ENCODE measurements around the gene FAAH. TPM values are rescaled to one million over a fixed set of nuclear protein-coding genes. Genes with fewer than 3 reads are reported as not detected.
A peak's percentile ranks its signal among the peaks of the same experiment; 100 is the strongest.

The FAAH gene
- total RNA-seq, 1 donor from 2014 or later: 38.6 TPM

DNA sequence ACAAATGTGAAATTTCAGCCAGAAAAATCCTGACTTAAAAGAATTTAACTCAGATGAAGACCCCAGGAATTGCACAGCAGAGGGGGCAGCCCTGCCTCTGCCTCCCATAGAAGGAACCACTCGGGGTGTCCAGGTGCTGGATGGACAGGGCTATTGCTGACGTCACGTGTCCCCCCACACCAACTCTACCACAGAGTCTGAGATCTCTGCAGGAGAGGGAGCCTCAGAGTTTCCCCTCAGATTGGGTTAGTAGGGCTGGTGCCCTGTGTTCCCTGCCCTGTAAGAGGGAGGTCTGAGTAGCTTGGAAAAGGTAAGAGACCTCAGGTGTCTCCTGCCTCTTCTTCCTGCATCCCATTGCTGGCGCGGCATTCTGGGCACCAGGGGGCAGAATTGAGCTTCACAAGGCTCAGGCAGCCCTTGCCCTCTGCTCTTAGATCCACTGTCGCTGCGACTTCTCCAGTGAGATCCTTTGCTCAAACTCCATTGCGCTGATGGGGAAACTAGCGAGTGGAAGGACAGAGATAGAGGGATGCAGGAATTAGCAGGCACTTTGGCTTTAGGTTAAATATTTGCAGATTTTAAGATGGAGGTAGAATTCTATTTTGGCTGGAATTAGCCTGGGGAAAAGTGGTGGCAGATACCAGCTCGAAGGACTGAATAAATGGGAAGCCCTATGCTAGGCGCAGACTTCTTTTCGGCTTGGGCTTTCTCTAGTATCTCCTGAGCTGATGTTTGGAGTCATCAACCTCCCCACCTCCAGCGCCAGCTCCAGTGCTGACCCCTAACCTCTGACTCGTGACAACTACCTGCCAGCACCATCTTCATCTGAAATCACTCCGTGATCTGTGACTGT, 52.8 kb downstream of the FAAH start:
- Mint-ChIP-seq H3K27ac (no peak overlapping the region), H3K4me3 (ENCODE audit: low read depth) (no peak overlapping the region), H3K9me3 (ENCODE audit: low read depth) (no peaks in the 10 kb centered on the region), H3K36me3 (ENCODE audit: insufficient read depth) (no peaks in the 10 kb centered on the region), H3K27me3 (peaks cover 88% of the 10 kb centered on the region), H3K4me1 (ENCODE audit: low read depth) (peaks cover 4% of the 10 kb centered on the region)
- peak; percentile 83 for DNase-seq (ENCODE audit: low spot score, unreplicated experiment)
- TF ChIP-seq, protein P1, sequence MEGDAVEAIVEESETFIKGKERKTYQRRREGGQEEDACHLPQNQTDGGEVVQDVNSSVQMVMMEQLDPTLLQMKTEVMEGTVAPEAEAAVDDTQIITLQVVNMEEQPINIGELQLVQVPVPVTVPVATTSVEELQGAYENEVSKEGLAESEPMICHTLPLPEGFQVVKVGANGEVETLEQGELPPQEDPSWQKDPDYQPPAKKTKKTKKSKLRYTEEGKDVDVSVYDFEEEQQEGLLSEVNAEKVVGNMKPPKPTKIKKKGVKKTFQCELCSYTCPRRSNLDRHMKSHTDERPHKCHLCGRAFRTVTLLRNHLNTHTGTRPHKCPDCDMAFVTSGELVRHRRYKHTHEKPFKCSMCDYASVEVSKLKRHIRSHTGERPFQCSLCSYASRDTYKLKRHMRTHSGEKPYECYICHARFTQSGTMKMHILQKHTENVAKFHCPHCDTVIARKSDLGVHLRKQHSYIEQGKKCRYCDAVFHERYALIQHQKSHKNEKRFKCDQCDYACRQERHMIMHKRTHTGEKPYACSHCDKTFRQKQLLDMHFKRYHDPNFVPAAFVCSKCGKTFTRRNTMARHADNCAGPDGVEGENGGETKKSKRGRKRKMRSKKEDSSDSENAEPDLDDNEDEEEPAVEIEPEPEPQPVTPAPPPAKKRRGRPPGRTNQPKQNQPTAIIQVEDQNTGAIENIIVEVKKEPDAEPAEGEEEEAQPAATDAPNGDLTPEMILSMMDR (IDR thresholded peaks at IDR 0.05; ENCODE audit: unreplicated experiment): peak; percentile 97

DNA sequence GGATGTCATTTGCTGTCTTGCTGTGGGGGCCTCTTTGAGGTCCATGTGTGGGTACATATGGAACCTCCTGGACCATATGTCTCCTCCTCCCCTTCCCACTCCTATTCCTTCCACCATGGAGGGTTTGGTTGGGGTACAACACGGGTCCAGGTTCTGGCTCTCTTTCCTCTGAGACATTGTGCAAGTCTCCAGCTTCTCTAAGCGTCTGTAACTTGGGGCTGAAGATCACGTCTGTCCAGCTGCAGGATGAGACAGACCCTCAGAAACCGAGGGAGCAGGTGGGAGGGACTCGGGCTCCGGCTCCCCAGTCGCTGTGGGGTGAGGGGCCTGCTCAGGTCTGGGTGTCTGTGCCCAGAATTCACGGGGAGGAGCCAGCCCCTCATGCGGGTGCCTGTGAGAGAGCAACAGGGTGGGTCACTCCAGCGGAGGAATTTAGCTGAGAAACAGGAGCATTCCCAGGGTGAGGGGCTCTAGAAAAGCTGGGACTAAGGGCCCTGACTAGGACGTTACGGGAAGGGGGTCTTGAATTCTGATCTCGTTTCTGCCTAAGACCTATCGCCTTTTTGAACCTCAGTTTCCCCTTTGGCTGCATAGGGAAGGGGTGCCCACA, 53.5 kb downstream of the FAAH start:
- Mint-ChIP-seq H3K4me1 (ENCODE audit: low read depth) (peaks cover 4% of the 10 kb centered on the region), H3K27me3 (peaks cover 90% of the 10 kb centered on the region), H3K36me3 (ENCODE audit: insufficient read depth) (no peaks in the 10 kb centered on the region), H3K27ac (no peak overlapping the region), H3K4me3 (ENCODE audit: low read depth) (no peak overlapping the region), H3K9me3 (ENCODE audit: low read depth) (no peaks in the 10 kb centered on the region)
- TF ChIP-seq, protein P1 (IDR thresholded peaks at IDR 0.05; ENCODE audit: unreplicated experiment): no peak
- DNase-seq (ENCODE audit: low spot score, unreplicated experiment): no peak

DNA sequence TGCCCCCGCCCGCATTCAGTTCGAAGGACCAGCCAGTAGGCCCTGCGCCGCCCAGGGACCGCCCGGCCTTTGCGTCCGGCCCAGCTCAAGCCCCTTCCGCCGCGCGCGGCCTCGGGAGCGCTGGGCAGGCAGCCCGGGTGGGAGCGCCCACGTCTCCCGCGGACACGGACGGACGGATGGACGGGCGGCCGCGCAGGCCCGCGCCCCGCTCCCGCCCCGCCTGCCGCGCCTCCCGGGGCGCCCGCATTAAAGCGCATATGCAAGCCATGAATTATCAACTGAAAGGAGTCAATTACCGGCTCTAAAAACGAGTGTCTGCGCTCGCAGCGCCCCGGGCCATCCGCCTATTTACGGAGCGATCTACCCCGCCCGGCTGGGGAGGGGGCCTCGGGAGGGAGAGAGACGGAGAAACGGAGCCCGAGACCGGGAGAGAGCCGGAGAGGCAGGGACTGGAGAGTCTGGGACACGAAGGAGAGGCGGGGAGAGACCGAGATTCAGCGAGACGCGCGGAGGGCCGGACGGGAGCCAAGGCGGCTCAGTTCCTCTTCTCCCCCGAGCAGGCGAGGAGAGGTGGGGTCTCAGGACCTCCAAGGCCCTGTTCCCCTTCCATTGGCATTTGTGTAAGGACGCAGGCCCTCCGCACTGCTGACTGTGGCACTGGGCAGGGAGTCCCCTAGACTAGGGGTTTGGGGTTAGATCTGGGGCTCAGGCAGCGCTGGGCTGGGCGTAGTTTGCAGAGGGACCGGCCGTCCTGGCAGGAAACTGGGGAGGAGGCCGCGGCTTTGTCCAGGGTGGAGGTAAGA, 54.2 kb downstream of the FAAH start:
- Mint-ChIP-seq H3K27me3 (peaks cover 94% of the 10 kb centered on the region), H3K4me3 (ENCODE audit: low read depth) (peak overlapping the region; percentile 63), H3K27ac (no peak overlapping the region), H3K4me1 (ENCODE audit: low read depth) (peaks cover 4% of the 10 kb centered on the region), H3K36me3 (ENCODE audit: insufficient read depth) (no peaks in the 10 kb centered on the region), H3K9me3 (ENCODE audit: low read depth) (no peaks in the 10 kb centered on the region)
- DNase-seq (ENCODE audit: low spot score, unreplicated experiment): no peak
- TF ChIP-seq, protein P1 (IDR thresholded peaks at IDR 0.05; ENCODE audit: unreplicated experiment): no peak

DNA sequence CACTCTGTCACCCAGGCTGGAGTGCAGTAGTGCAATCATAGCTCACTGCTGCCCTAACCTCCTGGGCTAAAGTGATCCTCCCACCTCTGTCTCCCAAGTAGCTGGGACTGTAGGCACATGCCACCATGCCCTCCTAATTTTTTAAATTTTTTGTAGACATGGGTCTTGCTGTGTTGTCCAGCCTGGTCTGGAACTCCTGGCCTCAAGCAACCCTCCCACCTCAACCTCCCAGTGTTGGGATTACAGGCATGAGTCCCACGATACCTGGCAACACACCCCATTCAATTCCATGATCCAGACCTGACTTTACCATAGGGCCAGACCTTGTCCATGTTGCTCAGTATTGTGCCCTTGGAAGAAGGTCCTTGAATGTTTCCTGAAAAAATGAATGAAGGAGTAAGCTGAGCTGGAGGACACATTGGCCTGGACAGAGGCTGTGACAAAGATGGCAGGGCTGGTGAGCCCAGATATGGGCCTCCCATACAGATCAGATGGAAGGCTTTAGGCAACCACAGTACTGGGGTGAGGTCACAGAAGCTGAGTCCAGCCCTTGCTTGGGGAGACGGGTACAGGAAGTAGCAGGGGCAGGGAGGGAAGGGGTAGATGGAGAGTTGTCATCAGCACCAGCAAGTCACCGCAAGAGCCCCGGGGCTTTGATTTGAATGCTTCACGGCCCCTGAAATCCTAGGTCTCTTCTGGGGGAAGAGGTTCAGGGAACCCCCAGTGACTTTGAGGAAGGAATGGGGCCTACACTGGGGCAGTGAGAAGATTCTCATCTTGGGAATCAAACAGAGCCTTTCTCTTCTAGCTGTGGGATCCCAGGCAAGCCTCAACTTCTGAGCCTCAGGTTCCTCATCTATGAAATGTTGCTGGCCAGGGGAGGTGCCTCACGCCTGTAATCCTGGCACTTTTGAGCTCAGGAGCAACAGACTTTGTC, 55.4 kb downstream of the FAAH start:
- no peaks in the 10 kb centered on the region for H3K9me3 Mint-ChIP-seq (ENCODE audit: low read depth)
- peaks cover 4% of the 10 kb centered on the region for H3K4me1 Mint-ChIP-seq (ENCODE audit: low read depth)
- no peaks in the 10 kb centered on the region for H3K36me3 Mint-ChIP-seq (ENCODE audit: insufficient read depth)
- TF ChIP-seq, protein P1 (IDR thresholded peaks at IDR 0.05; ENCODE audit: unreplicated experiment): no peak
- DNase-seq (ENCODE audit: low spot score, unreplicated experiment): no peak
- H3K4me3 Mint-ChIP-seq (ENCODE audit: low read depth): no peak overlapping the region
- no peak overlapping the region for H3K27ac Mint-ChIP-seq
- H3K27me3 Mint-ChIP-seq: peaks cover 98% of the 10 kb centered on the region
